Neural cell (in vitro differentiated cells): Measurements from ENCODE around the gene POM121L12.

Experiments used
- CTCF ChIP-seq: fragments of 450-650 bp; IDR thresholded peaks from 2 replicates; pipeline ENCODE4 v1.5.1; 2014; ENCODE audit warnings: antibody characterized with exemption, mild to moderate bottlenecking, moderate library complexity; ENCODE audit not compliant: poor library complexity, severe bottlenecking
- EP300 ChIP-seq: fragments of 450-650 bp; conservative IDR thresholded peaks from 2 replicates; pipeline ENCODE4 v1.6.1; 2014; ENCODE audit warnings: antibody characterized with exemption, mild to moderate bottlenecking, moderate library complexity; ENCODE audit not compliant: poor library complexity, severe bottlenecking
- POLR2AphosphoS5 ChIP-seq: IDR thresholded peaks from 2 replicates; pipeline ENCODE4 v1.6.1; 2012

DNA sequence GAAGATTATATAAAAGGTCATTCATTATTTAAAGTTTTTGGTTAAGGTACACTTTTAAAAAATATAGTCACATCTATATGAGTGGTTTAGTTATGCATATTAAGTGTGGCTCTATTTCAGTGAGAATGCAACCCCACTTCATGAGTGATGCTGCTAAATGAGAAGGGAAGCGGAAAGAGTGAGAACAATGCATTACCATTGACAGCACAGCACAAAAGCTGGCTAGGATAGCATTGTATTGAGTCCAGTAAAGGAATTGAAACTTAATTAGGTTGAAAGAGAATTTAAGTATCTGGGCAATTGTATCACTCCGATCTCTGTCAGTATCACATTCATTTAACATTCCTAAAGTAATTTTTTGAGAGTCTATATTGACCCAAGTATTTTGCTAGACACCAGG lies 13.2 kb downstream of the POM121L12 start:
- TF ChIP-seq POLR2AphosphoS5 (no peak), CTCF (no peak), EP300 (no peak)
